ENCODE measurements around the gene LHX2. TPM values are rescaled to one million over a fixed set of nuclear protein-coding genes. Genes with fewer than 3 reads are reported as not detected.
"Not testable (repeated sequence)": the region's sequence is repeated elsewhere in the genome, so short reads cannot be mapped to it uniquely, and the experiment has no call there.

The LHX2 gene
- total and polyA plus RNA-seq, 8 donors, result not detected

- no peaks in the 10 kb centered on the region for H3K27me3 ChIP-seq
- FAIRE-seq (no peak), ATAC-seq (no peak), DNase-seq (no peak)
- TF ChIP-seq CTCF (IDR thresholded peaks at IDR 0.05), result no peak
- intact Hi-C loops (cut with DNase I), result no loop called here
- no peak overlapping the region for H3K27ac ChIP-seq
- H3K4me3 ChIP-seq, result no peak overlapping the region
- no peaks in the 10 kb centered on the region for H3K36me3 ChIP-seq
- WGBS, 2 donors, result 22 to 28% methylated on average over 5 of the region's 5 CpGs
- no peaks in the 10 kb centered on the region for H3K9me3 ChIP-seq
- no peaks in the 10 kb centered on the region for H3K4me1 ChIP-seq
Observed at GRCh38 chr9:123990427-123990826, 21.1 kb upstream of the LHX2 start.

- intact Hi-C loops (cut with DNase I); FAIRE-seq; DNase-seq; H3K4me3 ChIP-seq; H3K9me3 ChIP-seq; H3K4me1 ChIP-seq; H3K27ac ChIP-seq; H3K36me3 ChIP-seq: not testable (repeated sequence)
- 70 to 75% methylated on average over 11 of the region's 16 CpGs for WGBS, 2 donors
- ATAC-seq, result peak in 1 of 4 donors; percentile 43
- H3K27me3 ChIP-seq, result peaks cover 0 to 17% (median 6%) of the 10 kb centered on the region in 4 donors
Observed at GRCh38 chr9:123992679-123993078, 18.9 kb upstream of the LHX2 start.

- TF ChIP-seq CTCF (IDR thresholded peaks at IDR 0.05), result no peak
- H3K27me3 ChIP-seq, result peaks cover 0 to 37% (median 12%) of the 10 kb centered on the region in 4 donors
- H3K36me3 ChIP-seq, result no peaks in the 10 kb centered on the region
- no peak overlapping the region for H3K27ac ChIP-seq
- no peak for DNase-seq
- peaks cover 0 to 3% (median 2%) of the 10 kb centered on the region in 3 donors for H3K4me1 ChIP-seq
- FAIRE-seq, result no peak
- intact Hi-C loops (cut with DNase I), result no loop called here
- WGBS, 2 donors, result 10 to 13% methylated on average over 23 of the region's 23 CpGs
- no peaks in the 10 kb centered on the region for H3K9me3 ChIP-seq
- ATAC-seq, result peak in 3 of 4 donors; percentile 29 to 59 (median 48)
- H3K4me3 ChIP-seq, result no peak overlapping the region
Observed at GRCh38 chr9:123996731-123997421, 14.7 kb upstream of the LHX2 start.

- H3K4me3 ChIP-seq, result no peak overlapping the region
- FAIRE-seq, result no peak
- no peaks in the 10 kb centered on the region for H3K9me3 ChIP-seq
- no peaks in the 10 kb centered on the region for H3K36me3 ChIP-seq
- TF ChIP-seq CTCF (IDR thresholded peaks at IDR 0.05), result no peak
- peaks cover 0 to 37% (median 14%) of the 10 kb centered on the region in 4 donors for H3K27me3 ChIP-seq
- intact Hi-C loops (cut with DNase I), result no loop called here
- DNase-seq, result peak in 2 of 6 donors; percentile 59 to 64
- no peak overlapping the region for H3K27ac ChIP-seq
- 8 to 12% methylated on average over 14 to 15 of the region's 15 CpGs for WGBS, 2 donors
- peaks cover 0 to 3% (median 2%) of the 10 kb centered on the region in 3 donors for H3K4me1 ChIP-seq
- peak in 3 of 4 donors; percentile 34 to 90 (median 80) for ATAC-seq
Observed at GRCh38 chr9:123997665-123998277, 13.8 kb upstream of the LHX2 start.

GRCh38 chr9:123998278-123998925 lies 13.2 kb upstream of the LHX2 start:
- H3K27me3 ChIP-seq, result peaks cover 0 to 37% (median 15%) of the 10 kb centered on the region in 4 donors
- no peaks in the 10 kb centered on the region for H3K9me3 ChIP-seq
- no peak for FAIRE-seq

More at GRCh38 chr9:123998278-123998925, 13.2 kb upstream of the LHX2 start:
- no peak overlapping the region for H3K4me3 ChIP-seq
- DNase-seq, result no peak
- H3K4me1 ChIP-seq, result peaks cover 0 to 3% (median 2%) of the 10 kb centered on the region in 3 donors
- TF ChIP-seq CTCF (IDR thresholded peaks at IDR 0.05), result no peak
- 27 to 32% methylated on average over 6 of the region's 6 CpGs for WGBS, 2 donors
- H3K36me3 ChIP-seq, result no peaks in the 10 kb centered on the region
- H3K27ac ChIP-seq, result no peak overlapping the region
- ATAC-seq, result no peak
- intact Hi-C loops (cut with DNase I), result no loop called here
